ELF-1 (cell line): ENCODE data around the gene RBM46.
"Not testable (repeated sequence)": the region's sequence is repeated elsewhere in the genome, so short reads cannot be mapped to it uniquely, and the experiment has no call there.

Source experiments
- DNase-seq: peaks from one replicate; pipeline ENCODE4 v3.0.0-alpha.2; 2016; ENCODE audit warnings: low read depth, low spot score

The RBM46 gene

GRCh38 chr4:154836030-154836429 is 55.0 kb downstream of the RBM46 start:
- DNase-seq: no peak

GRCh38 chr4:154836513-154836912 is 55.4 kb downstream of the RBM46 start:
- DNase-seq: no peak

GRCh38 chr4:154838155-154838554 is 57.1 kb downstream of the RBM46 start:
- DNase-seq: no peak

- DNase-seq: no peak
These were observed 57.6 kb downstream of the RBM46 start for GRCh38 chr4:154838694-154839093.

GRCh38 chr4:154854362-154854761 is 73.3 kb downstream of the RBM46 start:
- DNase-seq: no peak

GRCh38 chr4:154858166-154858565 is 77.1 kb downstream of the RBM46 start:
- no peak for DNase-seq

- DNase-seq: no peak
These were observed 87.5 kb downstream of the RBM46 start for GRCh38 chr4:154868414-154869194.

GRCh38 chr4:154869301-154869700 is 88.2 kb downstream of the RBM46 start:
- DNase-seq: no peak

GRCh38 chr4:154872198-154872597 is 91.1 kb downstream of the RBM46 start:
- no peak for DNase-seq

GRCh38 chr4:154874049-154874448 is 93.0 kb downstream of the RBM46 start:
- DNase-seq: not testable (repeated sequence)

GRCh38 chr4:154877110-154877760 is 96.2 kb downstream of the RBM46 start:
- DNase-seq: no peak
